Esophagus squamous epithelium (tissue), 4 donors: ENCODE data around the gene COL26A1.

Experiments
- POLR2A ChIP-seq, 4 donors: fragments of 450-650 bp; IDR thresholded peaks; one replicate each; pipeline ENCODE4 v1.6.1; 2017; ENCODE audit warnings: antibody characterized with exemption in 4 of 4, mild to moderate bottlenecking in 4 of 4, moderate library complexity in 3 of 4
- TF ChIP-seq, protein P1 (sequence below), 6 experiments: fragments of 450-650 bp in 4 of 6; fragments of 200-600 bp in 2 of 6; sonication (generic) in 2 of 6; IDR thresholded peaks; one replicate each; pipeline ENCODE4 v1.5.1; 2016 to 2019; ENCODE audit warnings: antibody characterized with exemption in 6 of 6, mild to moderate bottlenecking in 4 of 6, moderate library complexity in 4 of 6

DNA sequence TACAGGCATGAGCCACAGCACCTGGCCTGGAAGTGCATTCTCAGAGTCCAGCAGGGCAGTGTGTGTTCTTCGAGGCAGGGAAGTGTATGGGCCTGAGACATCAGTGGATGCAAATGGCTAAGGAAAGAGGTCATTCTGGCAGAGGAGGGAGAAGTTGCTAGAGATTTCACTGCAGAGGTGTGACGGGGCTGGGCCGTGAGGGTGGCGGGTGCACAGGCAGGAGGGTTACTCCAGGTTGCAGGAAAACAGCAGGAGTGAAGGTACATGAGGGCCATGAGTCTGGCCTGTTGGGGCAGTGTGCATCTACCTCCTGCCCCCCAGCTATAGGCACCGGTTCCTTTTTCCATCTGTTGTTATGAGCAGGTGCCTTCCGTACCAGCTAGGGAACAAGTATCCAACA, 29.3 kb downstream of the COL26A1 start:
- no peak for TF ChIP-seq POLR2A (IDR thresholded peaks at IDR 0.05)
- TF ChIP-seq, protein P1, sequence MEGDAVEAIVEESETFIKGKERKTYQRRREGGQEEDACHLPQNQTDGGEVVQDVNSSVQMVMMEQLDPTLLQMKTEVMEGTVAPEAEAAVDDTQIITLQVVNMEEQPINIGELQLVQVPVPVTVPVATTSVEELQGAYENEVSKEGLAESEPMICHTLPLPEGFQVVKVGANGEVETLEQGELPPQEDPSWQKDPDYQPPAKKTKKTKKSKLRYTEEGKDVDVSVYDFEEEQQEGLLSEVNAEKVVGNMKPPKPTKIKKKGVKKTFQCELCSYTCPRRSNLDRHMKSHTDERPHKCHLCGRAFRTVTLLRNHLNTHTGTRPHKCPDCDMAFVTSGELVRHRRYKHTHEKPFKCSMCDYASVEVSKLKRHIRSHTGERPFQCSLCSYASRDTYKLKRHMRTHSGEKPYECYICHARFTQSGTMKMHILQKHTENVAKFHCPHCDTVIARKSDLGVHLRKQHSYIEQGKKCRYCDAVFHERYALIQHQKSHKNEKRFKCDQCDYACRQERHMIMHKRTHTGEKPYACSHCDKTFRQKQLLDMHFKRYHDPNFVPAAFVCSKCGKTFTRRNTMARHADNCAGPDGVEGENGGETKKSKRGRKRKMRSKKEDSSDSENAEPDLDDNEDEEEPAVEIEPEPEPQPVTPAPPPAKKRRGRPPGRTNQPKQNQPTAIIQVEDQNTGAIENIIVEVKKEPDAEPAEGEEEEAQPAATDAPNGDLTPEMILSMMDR (IDR thresholded peaks at IDR 0.05), result no peak
